ENCODE data around the gene UBALD1.

DNA sequence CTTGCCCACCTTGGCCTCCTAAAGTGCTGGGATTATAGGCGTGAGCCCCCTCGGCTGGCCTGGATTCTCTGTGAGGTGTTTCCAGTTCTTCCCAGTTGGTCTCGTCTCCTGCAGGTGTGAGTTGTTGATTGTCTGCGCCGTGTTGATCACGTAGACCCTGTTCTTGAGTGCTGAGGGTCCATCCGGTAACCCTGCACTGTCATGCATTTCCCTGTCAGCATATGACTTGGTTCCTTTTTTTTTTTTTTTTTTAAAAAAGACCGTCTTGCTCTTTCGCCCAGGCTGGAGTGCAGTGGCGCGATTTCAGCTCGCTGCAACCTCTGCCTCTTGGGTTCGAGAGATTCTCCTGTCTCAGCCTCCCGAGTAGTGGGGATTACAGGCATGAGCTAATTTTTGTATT is 27.2 kb upstream of the UBALD1 start:
- TF ChIP-seq SP1 (CRISPR knock-in tag; IDR thresholded peaks at IDR 0.05): no peak
- TF ChIP-seq CHD1 (IDR thresholded peaks at IDR 0.05; ENCODE audit: low read length): no peak
- TF ChIP-seq, protein P1, sequence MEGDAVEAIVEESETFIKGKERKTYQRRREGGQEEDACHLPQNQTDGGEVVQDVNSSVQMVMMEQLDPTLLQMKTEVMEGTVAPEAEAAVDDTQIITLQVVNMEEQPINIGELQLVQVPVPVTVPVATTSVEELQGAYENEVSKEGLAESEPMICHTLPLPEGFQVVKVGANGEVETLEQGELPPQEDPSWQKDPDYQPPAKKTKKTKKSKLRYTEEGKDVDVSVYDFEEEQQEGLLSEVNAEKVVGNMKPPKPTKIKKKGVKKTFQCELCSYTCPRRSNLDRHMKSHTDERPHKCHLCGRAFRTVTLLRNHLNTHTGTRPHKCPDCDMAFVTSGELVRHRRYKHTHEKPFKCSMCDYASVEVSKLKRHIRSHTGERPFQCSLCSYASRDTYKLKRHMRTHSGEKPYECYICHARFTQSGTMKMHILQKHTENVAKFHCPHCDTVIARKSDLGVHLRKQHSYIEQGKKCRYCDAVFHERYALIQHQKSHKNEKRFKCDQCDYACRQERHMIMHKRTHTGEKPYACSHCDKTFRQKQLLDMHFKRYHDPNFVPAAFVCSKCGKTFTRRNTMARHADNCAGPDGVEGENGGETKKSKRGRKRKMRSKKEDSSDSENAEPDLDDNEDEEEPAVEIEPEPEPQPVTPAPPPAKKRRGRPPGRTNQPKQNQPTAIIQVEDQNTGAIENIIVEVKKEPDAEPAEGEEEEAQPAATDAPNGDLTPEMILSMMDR (IDR thresholded peaks at IDR 0.05 in 2 of 3, conservative IDR thresholded peaks at IDR 0.05 in 1 of 3; ENCODE audit: insufficient read depth in 2 of 3, low read depth in 1 of 3, low read length in 3 of 3): no peak
